Stimulated activated CD4-positive, alpha-beta T cell treated with anti-CD3 and anti-CD28 coated beads, Interleukin-4, amount 100 ng/mL, for 24 hours (primary cell): Measurements from ENCODE around the gene CDH10.

ENCODE experiments used
- DNase-seq: peaks from one replicate; pipeline ENCODE4 v3.0.0-alpha.2; 2020

CDH10 gene

DNA sequence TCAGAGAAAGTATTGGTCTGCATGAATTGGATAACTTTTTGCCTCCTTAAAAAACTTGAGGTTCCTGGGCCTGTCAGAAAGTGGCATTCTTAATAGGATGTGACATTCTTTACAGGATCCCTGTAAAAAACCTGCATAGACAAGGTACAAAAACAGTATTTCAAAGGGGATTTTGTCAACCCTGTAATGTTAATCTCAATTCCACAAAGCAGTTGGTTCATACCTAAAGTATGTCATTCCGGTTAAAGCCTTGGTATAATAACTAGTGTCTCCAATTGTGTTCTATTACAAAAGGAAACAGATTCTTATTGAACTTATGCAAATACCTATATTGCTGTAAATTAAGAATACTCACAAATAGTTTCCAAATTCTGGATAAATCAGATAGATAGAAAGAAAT, 169.7 kb downstream of the CDH10 start:
- DNase-seq: no peak

DNA sequence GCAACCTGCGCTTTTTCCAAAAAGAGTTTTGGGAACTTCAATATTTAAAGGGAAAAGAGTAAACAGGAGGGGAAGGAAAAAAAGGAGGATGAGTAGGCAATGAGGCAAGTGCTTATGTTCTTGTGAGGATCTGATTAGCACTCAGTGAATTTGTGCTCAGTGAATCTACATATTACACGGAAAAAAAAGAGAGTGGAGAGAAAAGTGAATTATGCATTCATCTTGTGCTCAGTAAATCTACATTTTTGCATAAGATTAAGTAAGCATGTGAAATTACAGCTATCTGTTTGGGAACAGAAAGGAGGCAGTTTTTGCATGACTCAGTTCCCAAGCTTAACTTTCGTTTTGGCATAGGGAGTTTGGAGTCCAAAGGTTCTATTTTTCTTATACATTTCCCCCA, 170.1 kb downstream of the CDH10 start:
- DNase-seq: no peak

GRCh38 chr5:24472518-24472917, 172.3 kb downstream of the CDH10 start:
- DNase-seq: no peak

DNA sequence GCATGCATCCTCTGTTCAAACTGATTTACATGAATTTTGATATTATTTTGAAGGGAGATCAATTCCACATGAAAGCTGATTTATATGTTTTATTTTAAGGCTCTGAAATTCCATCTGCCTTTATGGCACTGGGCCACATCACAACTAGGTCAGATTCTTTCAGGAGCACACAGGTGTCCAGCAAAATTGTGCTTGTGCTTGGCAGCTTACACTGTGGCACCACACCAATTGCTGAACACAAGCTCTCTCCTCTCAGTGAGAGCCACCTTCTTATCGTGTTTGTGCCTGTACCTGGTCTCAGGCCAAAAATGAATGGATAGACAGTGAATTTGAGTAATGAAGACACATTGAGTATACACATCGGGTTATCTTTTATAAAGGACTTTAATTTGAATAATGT, 200.4 kb downstream of the CDH10 start:
- no peak for DNase-seq

- no peak for DNase-seq
Observed at GRCh38 chr5:24439465-24439864, 205.3 kb downstream of the CDH10 start.
